CD4-positive, alpha-beta T cell treated with Interleukin-1 beta for 1 hour (primary cell): Measurements from ENCODE around the gene FITM1.
A peak's percentile ranks its signal among the peaks of the same experiment; 100 is the strongest.

Experiments
- DNase-seq, 2 donors: peaks; one replicate each; pipeline ENCODE4 v3.0.0-alpha.2; 2020 to 2022

FITM1 gene

GRCh38 chr14:24141097-24141880 is 10.8 kb downstream of the FITM1 start, which contains the start of gene EMC9:
EMC9 (minus strand) TSS chr14:24141591; CDS start chr14:24141304, 287 bp downstream.
- peak; percentile 99 for DNase-seq

- no peak for DNase-seq
Measured at GRCh38 chr14:24143511-24143910, 13.1 kb downstream of the FITM1 start.

GRCh38 chr14:24144451-24144850 is 14.0 kb downstream of the FITM1 start:
- DNase-seq: no peak

GRCh38 chr14:24145219-24145618 is 14.8 kb downstream of the FITM1 start:
- no peak for DNase-seq

GRCh38 chr14:24145690-24146452 is 15.4 kb downstream of the FITM1 start:
- no peak for DNase-seq

- peak; percentile 87 to 92 for DNase-seq
Measured at GRCh38 chr14:24146453-24146977, 16.1 kb downstream of the FITM1 start, which contains the start of gene PSME2. PSME2 (minus strand) TSS chr14:24146610; CDS start chr14:24146581, 29 bp downstream.

GRCh38 chr14:24146978-24147760 is 16.7 kb downstream of the FITM1 start, which contains the start of gene RNF31:
RNF31 (plus strand) TSS chr14:24147498; CDS start chr14:24147699, 201 bp downstream.
- DNase-seq: peak; percentile 97

- no peak for DNase-seq
Measured at GRCh38 chr14:24147761-24148428, 17.4 kb downstream of the FITM1 start.

GRCh38 chr14:24149302-24149969 is 19.0 kb downstream of the FITM1 start:
- no peak for DNase-seq

- no peak for DNase-seq
Measured at GRCh38 chr14:24150061-24150460, 19.6 kb downstream of the FITM1 start.

GRCh38 chr14:24150567-24150966 is 20.1 kb downstream of the FITM1 start:
- no peak for DNase-seq

GRCh38 chr14:24150993-24151392 is 20.5 kb downstream of the FITM1 start:
- DNase-seq: no peak

GRCh38 chr14:24151404-24152080 is 21.1 kb downstream of the FITM1 start:
- DNase-seq: no peak

- no peak for DNase-seq
Measured at GRCh38 chr14:24155100-24155499, 24.6 kb downstream of the FITM1 start.

GRCh38 chr14:24156840-24157239 is 26.4 kb downstream of the FITM1 start:
- DNase-seq: no peak

- DNase-seq: no peak
Measured at GRCh38 chr14:24157331-24157730, 26.9 kb downstream of the FITM1 start.

GRCh38 chr14:24159777-24160498 is 29.5 kb downstream of the FITM1 start:
- DNase-seq: no peak

GRCh38 chr14:24160499-24160849 is 30.0 kb downstream of the FITM1 start:
- DNase-seq: no peak

GRCh38 chr14:24160850-24161804 is 30.7 kb downstream of the FITM1 start, which contains the start of gene IRF9:
IRF9 (plus strand) TSS chr14:24161265; CDS start chr14:24162145, 880 bp downstream.
- DNase-seq: peak; percentile 95 to 98
